ENCODE data around the gene COPE. TPM values are rescaled to one million over a fixed set of nuclear protein-coding genes. Genes with fewer than 3 reads are reported as not detected.
"Not testable (repeated sequence)": the region's sequence is repeated elsewhere in the genome, so short reads cannot be mapped to it uniquely, and the experiment has no call there.

Gene COPE
- total RNA-seq, 1 experiment from 2014 or later = 596 TPM

DNA sequence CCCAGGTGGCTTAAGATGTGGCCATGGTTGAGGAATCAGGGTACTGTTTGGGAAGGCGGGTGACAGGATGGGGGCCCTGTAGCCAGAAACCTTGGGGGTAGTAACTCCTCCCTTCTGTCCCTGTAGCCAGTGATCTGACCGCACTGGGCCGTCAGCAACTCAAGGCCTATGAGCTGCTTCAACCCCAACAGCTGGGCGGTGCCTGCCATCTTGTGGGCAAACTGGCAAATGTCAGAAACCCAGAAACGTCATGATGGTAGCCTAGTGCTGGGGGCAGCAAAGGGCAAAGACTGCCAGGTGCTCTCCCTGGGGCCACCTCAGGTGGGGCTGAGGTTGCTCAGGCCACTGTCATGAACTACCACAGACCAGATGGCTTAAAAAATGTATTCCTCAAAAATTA lies 3.5 kb downstream of the COPE start:
- no peak for DNase-seq (ENCODE audit: low read depth)
- in situ Hi-C loops (cut with HindIII; ENCODE audit: low pct_unique_long_range_greater_than_20kb, low sequenced_read_pairs) = no loop called here

- DNase-seq (ENCODE audit: low read depth) = no peak
- in situ Hi-C loops (cut with HindIII; ENCODE audit: low pct_unique_long_range_greater_than_20kb, low sequenced_read_pairs) = no loop called here
Observed at GRCh38 chr19:18913466-18913865, 5.7 kb downstream of the COPE start.

DNA sequence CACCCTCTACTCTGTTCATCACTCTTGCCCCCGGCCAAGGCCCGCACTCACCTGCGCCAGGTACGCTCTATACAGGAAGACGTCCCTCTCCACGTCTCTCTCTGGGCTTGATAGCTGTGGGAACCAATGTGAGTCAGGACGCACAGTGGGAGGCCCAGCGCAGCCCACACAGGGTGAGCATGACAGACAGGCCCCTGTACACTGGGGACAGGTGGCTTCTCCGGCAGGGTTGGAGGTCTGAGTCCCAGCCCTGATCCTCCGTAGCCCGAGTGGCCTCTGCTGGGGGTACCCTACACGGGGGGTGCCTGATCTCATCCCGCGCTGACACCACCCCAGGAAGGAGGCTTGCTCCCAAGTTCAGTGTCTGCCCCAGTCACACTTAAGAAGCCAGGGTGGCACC lies 6.3 kb downstream of the COPE start:
- no peak for DNase-seq (ENCODE audit: low read depth)
- in situ Hi-C loops (cut with HindIII; ENCODE audit: low pct_unique_long_range_greater_than_20kb, low sequenced_read_pairs) = no loop called here

DNA sequence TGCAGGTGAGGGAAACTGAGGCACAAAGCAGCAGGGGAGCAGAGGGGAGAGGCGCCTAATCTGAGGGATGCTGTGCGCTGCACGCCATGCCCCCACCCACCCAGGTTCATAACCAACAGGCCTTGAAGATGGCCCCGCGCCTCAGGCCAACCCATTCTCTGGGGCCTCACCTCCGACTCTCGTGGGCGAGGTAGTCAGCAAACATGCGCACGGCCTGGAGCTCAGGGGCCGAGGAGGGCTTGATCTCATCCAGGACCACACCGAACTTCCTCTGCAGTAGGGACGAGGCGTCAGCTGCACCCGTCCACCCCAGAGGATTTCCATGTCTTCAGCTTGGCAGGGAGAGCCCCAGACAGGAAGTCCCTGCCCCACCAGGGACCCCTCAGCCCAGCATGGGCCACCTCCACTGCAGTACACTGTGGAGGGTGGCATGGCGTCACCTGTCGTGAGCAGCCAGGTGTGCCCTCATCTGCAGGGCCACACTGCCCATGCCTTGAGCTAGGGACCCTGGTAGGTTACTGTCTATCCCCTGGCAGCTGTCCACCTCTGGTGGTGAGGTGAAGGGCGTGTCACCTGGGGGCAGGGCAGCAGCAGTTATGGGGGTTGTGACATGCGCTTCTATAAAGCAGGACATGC lies 8.3 kb downstream of the COPE start:
- DNase-seq (ENCODE audit: low read depth) = no peak
- in situ Hi-C loops (cut with HindIII; ENCODE audit: low pct_unique_long_range_greater_than_20kb, low sequenced_read_pairs) = no loop called here

GRCh38 chr19:18910010-18910409 lies 9.2 kb downstream of the COPE start:
- in situ Hi-C loops (cut with HindIII; ENCODE audit: low pct_unique_long_range_greater_than_20kb, low sequenced_read_pairs) = no loop called here
- DNase-seq (ENCODE audit: low read depth) = no peak

DNA sequence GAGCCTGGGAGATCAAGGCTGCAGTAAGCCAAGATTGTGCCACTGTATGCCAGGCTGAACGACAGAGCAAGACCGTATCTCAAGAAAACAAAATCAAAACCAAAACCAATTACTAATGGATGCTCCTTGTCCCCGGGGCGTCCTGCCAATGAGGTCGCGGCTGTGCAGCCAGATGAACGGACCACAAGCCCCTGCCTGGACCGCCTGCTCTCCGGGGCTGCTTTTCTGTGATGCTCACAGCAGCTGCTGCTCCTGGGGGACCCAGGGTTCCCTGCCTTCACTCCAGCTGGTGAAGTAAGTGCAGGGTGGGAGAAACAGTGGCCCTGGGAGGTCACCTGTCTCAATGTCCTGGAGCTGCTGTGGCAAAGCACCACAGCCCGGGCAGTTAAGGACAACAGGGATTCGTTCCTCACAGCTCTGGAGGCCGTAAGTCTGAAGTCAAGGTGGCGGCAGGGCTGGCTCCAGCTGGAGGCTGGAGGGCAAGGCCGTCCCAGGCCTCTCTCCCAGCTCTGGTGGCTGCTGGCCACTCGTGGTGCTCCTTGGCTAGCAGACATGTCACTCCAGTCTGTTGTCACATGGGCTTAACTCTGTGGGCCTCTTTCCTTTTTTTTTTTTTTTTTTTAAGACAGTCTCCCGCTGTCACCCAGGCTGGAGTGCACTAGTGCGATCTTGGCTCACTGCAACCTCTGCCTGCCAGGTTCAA lies 10.1 kb downstream of the COPE start:
- in situ Hi-C loops (cut with HindIII; ENCODE audit: low pct_unique_long_range_greater_than_20kb, low sequenced_read_pairs) = no loop called here
- no peak for DNase-seq (ENCODE audit: low read depth)

GRCh38 chr19:18906605-18907519 lies 12.3 kb downstream of the COPE start:
- no peak for DNase-seq (ENCODE audit: low read depth)
- in situ Hi-C loops (cut with HindIII; ENCODE audit: low pct_unique_long_range_greater_than_20kb, low sequenced_read_pairs) = no loop called here

GRCh38 chr19:18905513-18906236 lies 13.5 kb downstream of the COPE start:
- in situ Hi-C loops (cut with HindIII; ENCODE audit: low pct_unique_long_range_greater_than_20kb, low sequenced_read_pairs) = no loop called here
- no peak for DNase-seq (ENCODE audit: low read depth)

DNA sequence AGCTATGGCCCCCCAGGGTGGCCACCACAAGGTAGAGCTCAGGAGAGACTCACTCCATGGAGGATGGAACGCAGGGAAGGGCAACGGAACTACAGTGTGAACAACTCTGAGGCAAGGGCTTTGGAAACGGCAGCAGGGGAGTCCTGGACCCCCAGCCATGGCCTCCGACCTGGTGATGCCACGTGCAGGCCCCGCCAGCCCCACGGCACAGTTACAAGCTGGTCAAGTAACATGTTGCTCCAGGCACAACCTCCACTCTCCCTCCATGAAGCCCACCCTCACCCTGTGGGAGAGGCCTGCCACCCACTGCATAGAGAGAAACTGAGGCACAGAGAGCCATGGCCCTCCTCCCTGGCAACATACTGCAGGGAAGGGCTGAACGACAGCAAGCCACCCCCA lies 14.1 kb downstream of the COPE start:
- in situ Hi-C loops (cut with HindIII; ENCODE audit: low pct_unique_long_range_greater_than_20kb, low sequenced_read_pairs) = no loop called here
- no peak for DNase-seq (ENCODE audit: low read depth)

DNA sequence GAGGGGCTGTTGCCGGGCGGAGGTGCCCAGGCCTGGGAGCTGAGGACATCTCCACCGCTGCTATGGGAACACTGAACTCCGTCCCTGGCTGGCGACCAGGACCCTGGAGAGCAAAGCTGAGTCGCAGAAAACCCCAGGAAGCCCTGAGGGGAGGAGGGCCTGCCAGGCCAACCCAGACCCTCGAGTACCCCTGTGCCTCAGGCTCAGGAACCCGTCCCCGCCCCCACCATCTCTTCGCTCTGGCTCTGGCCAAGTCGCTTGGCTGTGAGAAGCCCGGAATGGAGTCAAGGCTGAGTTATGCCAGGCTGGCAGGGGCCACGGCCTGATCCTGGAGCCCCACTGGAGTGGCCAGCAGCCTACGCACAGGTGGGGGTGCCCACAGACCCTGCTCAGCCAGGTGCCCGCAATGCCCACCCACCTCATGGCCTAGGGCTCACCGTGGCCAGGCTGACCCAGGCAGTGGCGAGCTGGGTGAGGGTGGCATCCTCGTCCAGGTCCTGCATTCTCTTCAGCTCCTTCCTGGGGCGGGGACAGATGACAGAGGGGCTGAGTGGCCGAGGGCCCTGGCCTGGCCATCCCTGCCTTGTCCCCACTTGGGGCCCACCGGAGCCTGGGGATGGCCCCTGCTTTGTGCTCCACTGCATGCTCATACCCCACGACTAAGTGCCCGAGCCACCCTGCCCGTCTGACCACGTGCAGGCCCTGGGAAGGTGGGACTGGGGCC lies 14.7 kb downstream of the COPE start:
- in situ Hi-C loops (cut with HindIII; ENCODE audit: low pct_unique_long_range_greater_than_20kb, low sequenced_read_pairs) = no loop called here
- DNase-seq (ENCODE audit: low read depth) = no peak

GRCh38 chr19:18903156-18904037 lies 15.8 kb downstream of the COPE start:
- in situ Hi-C loops (cut with HindIII; ENCODE audit: low pct_unique_long_range_greater_than_20kb, low sequenced_read_pairs) = no loop called here
- DNase-seq (ENCODE audit: low read depth) = no peak

GRCh38 chr19:18902519-18902918 lies 16.7 kb downstream of the COPE start:
- in situ Hi-C loops (cut with HindIII; ENCODE audit: low pct_unique_long_range_greater_than_20kb, low sequenced_read_pairs); DNase-seq (ENCODE audit: low read depth): not testable (repeated sequence)

GRCh38 chr19:18901491-18901890 lies 17.7 kb downstream of the COPE start:
- DNase-seq (ENCODE audit: low read depth) = no peak
- in situ Hi-C loops (cut with HindIII; ENCODE audit: low pct_unique_long_range_greater_than_20kb, low sequenced_read_pairs) = no loop called here

- in situ Hi-C loops (cut with HindIII; ENCODE audit: low pct_unique_long_range_greater_than_20kb, low sequenced_read_pairs) = no loop called here
- no peak for DNase-seq (ENCODE audit: low read depth)
Observed at GRCh38 chr19:18900700-18901481, 18.3 kb downstream of the COPE start.

DNA sequence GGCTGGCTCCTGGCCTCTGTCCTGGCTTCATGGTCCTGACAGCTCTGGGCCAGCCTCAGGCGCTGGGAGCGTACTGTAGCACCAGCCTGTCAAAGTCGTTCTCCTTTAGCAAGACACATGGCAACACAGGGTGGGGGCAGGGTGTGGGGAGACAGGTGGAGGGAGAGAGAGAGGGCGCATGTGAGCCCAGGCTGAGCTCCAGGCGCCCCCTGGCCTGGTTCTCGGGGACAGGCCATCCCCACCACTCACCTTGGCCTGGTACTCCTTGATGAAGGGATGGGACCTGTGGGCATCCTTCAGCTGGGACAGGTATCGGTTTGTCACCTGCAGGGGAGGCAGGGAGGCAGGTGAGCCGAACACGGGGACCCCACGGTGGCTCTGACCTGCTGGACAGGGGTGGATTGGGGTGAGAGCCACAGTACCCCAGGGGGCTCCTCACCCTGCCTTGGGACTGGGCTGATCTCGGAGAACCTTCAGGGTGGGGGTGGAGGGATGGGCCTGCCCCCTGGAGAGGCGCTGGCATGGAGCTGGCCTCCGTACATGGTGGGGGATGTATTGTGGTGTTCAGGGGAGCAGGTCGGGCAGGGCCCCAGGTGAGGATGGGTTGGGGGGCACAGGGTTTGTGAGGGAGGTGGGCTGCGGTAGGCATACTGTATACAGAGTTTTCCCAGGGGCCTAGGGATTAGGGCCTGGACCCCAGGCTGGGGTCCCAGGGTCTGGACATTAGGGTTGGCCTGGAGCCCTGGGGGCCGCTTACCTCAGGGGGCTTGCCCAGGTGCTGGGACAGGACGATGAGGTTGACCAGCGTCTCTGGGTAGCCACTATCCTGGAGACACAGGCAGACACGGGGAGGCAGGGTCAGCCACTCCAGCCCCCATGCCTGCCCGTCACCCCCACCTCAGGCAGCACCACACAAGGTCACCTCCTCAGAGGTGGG lies 19.3 kb downstream of the COPE start:
- no peak for DNase-seq (ENCODE audit: low read depth)
- in situ Hi-C loops (cut with HindIII; ENCODE audit: low pct_unique_long_range_greater_than_20kb, low sequenced_read_pairs) = no loop called here
